ENCODE measurements around the gene RPL27A. TPM values are rescaled to one million over a fixed set of nuclear protein-coding genes. Genes with fewer than 3 reads are reported as not detected.

RPL27A gene
- total and polyA plus RNA-seq, 2 donors (not counting 3 experiments of a cell fraction or from before 2014, with no cell fraction given): 1,303 to 1,363 TPM

GRCh38 chr11:8661001-8661795 is 21.4 kb upstream of the RPL27A start:
- Histone ChIP-seq H4K20me1 (replicated peaks; ENCODE audit: control insufficient read depth, extremely low read depth, insufficient read depth, low read length) (no peaks in the 10 kb centered on the region), H3K79me2 (ENCODE audit: control insufficient read depth, insufficient read depth, low read length) (no peaks in the 10 kb centered on the region), H3K9me1 (replicated peaks; ENCODE audit: control insufficient read depth, extremely low read depth, insufficient read depth, low read length) (no peaks in the 10 kb centered on the region), H3K9me3 (replicated peaks; ENCODE audit: control insufficient read depth, insufficient read depth, low read length) (no peaks in the 10 kb centered on the region), H3K9ac (replicated peaks; ENCODE audit: extremely low read depth, insufficient read depth, low read length) (no peak overlapping the region), H3K4me1 (ENCODE audit: control insufficient read depth, extremely low read depth, insufficient read depth, low read length) (no peaks in the 10 kb centered on the region), H3K27me3 (ENCODE audit: control insufficient read depth in 2 of 2, insufficient read depth in 2 of 2, low read length in 2 of 2) (no peaks in the 10 kb centered on the region), H3K36me3 (ENCODE audit: control insufficient read depth in 2 of 2, extremely low read depth in 1 of 2, insufficient read depth in 2 of 2, low read length in 2 of 2) (no peaks in the 10 kb centered on the region), H3K27ac (ENCODE audit: insufficient read depth, low read depth, low read length) (no peak overlapping the region), H2AFZ (ENCODE audit: low read depth, low read length) (no peak overlapping the region), H3K4me3 (replicated peaks in 1 of 3; ENCODE audit: insufficient read depth in 1 of 3, low read depth in 1 of 3, low read length in 3 of 3) (no peak overlapping the region), H3K4me2 (ENCODE audit: insufficient read depth, low read length) (no peak overlapping the region)
- POLR2A ChIA-PET: no interaction called here
- BruUV-seq (replicated peaks): no TSS peak
- TF ChIP-seq POLR2A (IDR thresholded peaks at IDR 0.05; ENCODE audit: low read depth, low read length) (no peak), FOS (IDR thresholded peaks at IDR 0.05; ENCODE audit: borderline replicate concordance, insufficient read depth, low read length) (no peak), JUN (IDR thresholded peaks at IDR 0.05; ENCODE audit: borderline replicate concordance, insufficient read depth, insufficient read length, low read depth) (no peak), GATA2 (IDR thresholded peaks at IDR 0.05; ENCODE audit: insufficient read depth, insufficient read length, low read depth, low read length) (no peak), CTCF (IDR thresholded peaks at IDR 0.05; ENCODE audit: extremely low read depth in 1 of 2, insufficient read depth in 1 of 2, low read depth in 1 of 2, low read length in 2 of 2) (no peak), POLR2AphosphoS5 (IDR thresholded peaks at IDR 0.05; ENCODE audit: insufficient read depth, low read depth, low read length) (no peak), MYC (IDR thresholded peaks at IDR 0.05; ENCODE audit: low read depth, low read length) (no peak)
- TF ChIP-seq, protein P1, sequence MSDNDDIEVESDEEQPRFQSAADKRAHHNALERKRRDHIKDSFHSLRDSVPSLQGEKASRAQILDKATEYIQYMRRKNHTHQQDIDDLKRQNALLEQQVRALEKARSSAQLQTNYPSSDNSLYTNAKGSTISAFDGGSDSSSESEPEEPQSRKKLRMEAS (IDR thresholded peaks at IDR 0.05; ENCODE audit: insufficient read depth, insufficient read length): no peak
- FAIRE-seq (no peak), DNase-seq (ENCODE audit: low read depth, low spot score) (no peak)
- CTCF ChIA-PET: interaction anchor here (1.5 to 1.6 kb wide), 2 partner anchors 94 to 299 kb away, joined by 3 to 4 read pairs; no protein-coding TSS in a partner anchor
- dilution Hi-C loops (cut with MboI; ENCODE audit: extremely low pct_ligation_motif_present, low sequenced_read_pairs): no loop called here
- intact Hi-C loops (cut with micrococcal nuclease): no loop called here

All from endothelial cell of umbilical vein (primary cell).